Loucy (cell line): ENCODE measurements around the gene HPDL.

Source experiments
- H2AFZ ChIP-seq: fragments of 200-600 bp; sonication (generic); 2 replicates; pipeline ENCODE4 v1.6.0; 2016; ENCODE audit warnings: antibody characterized with exemption, mild to moderate bottlenecking, low read length, moderate library complexity
- H3F3A ChIP-seq: fragments of 200-600 bp; 2 replicates; pipeline ENCODE4 v1.6.0; 2016; ENCODE audit warnings: antibody characterized with exemption, low read depth, mild to moderate bottlenecking
- H3K27me3 ChIP-seq: fragments of 200-600 bp; sonication (generic); 2 replicates; pipeline ENCODE4 v1.6.1; 2014; ENCODE audit warnings: low read length, mild to moderate bottlenecking; ENCODE audit not compliant: insufficient read depth, poor library complexity, severe bottlenecking
- H3K36me3 ChIP-seq: fragments of 200-600 bp; sonication (generic); 2 replicates; pipeline ENCODE4 v1.6.1; 2016; ENCODE audit warnings: low read length; ENCODE audit not compliant: insufficient read depth
- H3K4me1 ChIP-seq: fragments of 200-600 bp; sonication (generic); 2 replicates; pipeline ENCODE4 v1.5.1; 2014; ENCODE audit warnings: low read length, mild to moderate bottlenecking; ENCODE audit not compliant: insufficient read depth, poor library complexity, severe bottlenecking
- H3K4me2 ChIP-seq: fragments of 200-600 bp; sonication (generic); 2 replicates; pipeline ENCODE4 v1.6.0; 2014; ENCODE audit warnings: antibody characterized with exemption, low read length, low read depth, mild to moderate bottlenecking; ENCODE audit not compliant: poor library complexity, severe bottlenecking
- H3K4me3 ChIP-seq: fragments of 200-600 bp; sonication (generic); 2 replicates; pipeline ENCODE4 v1.5.1; 2014; ENCODE audit warnings: low read length, mild to moderate bottlenecking, mixed read lengths; ENCODE audit not compliant: poor library complexity, severe bottlenecking
- H3K79me2 ChIP-seq: fragments of 200-600 bp; sonication (generic); 2 replicates; pipeline ENCODE4 v1.6.1; 2014; ENCODE audit warnings: low read length; ENCODE audit not compliant: insufficient read depth
- H3K9ac ChIP-seq: fragments of 200-600 bp; sonication (generic); 2 replicates; pipeline ENCODE4 v1.6.0; 2014; ENCODE audit warnings: mild to moderate bottlenecking, low read depth, low read length, moderate library complexity; ENCODE audit not compliant: poor library complexity, severe bottlenecking
- H3K9me2 ChIP-seq: fragments of 200-600 bp; sonication (generic); replicated peaks from 2 replicates; pipeline ENCODE4 v1.6.1; 2016; ENCODE audit warnings: low read depth, low read length, mixed read lengths
- H3K9me3 ChIP-seq: fragments of 200-600 bp; sonication (generic); 2 replicates; pipeline ENCODE4 v1.6.1; 2014; ENCODE audit warnings: mild to moderate bottlenecking, antibody characterized with exemption, low read length, low read depth; ENCODE audit not compliant: insufficient read depth
- H4K20me1 ChIP-seq: fragments of 200-600 bp; sonication (generic); 2 replicates; pipeline ENCODE4 v1.6.0; 2014; ENCODE audit warnings: antibody characterized with exemption, low read length, mild to moderate bottlenecking; ENCODE audit not compliant: insufficient read depth, poor library complexity, severe bottlenecking
- CTCF ChIP-seq: fragments of 200-600 bp; sonication (generic); conservative IDR thresholded peaks from 2 replicates; pipeline ENCODE4 v1.5.1; 2014; ENCODE audit warnings: mild to moderate bottlenecking, antibody characterized with exemption, low read length
- EZH2phosphoT487 ChIP-seq: fragments of 200-600 bp; IDR thresholded peaks from 2 replicates; pipeline ENCODE4 v1.6.1; 2018; ENCODE audit warnings: antibody characterized with exemption, mild to moderate bottlenecking, moderate library complexity, borderline replicate concordance

Gene HPDL

DNA sequence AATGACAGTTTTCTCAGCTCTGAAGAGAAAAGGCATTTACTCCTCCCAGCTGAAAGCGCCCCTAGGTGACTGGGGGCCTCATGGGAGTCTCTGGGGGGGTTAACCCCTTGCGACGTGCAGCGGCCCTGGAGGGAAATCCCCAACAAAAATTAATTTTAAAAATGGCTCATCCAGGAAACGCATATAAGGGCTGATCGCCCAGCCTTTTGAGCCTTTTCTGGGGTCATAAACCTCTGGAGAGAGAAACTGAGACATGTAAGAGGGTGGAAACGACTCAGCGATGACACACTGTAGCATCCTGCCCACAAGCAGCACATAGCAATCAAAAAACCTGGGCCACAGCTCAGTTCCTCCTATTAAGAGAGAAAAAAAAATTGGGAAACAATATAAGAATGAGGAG, 20.4 kb upstream of the HPDL start:
- H3K9me3 ChIP-seq = no peaks in the 10 kb centered on the region
- no peaks in the 10 kb centered on the region for H4K20me1 ChIP-seq
- no peaks in the 10 kb centered on the region; the same call in 1 of the 2 replicates for H3F3A ChIP-seq
- peaks cover 7% of the 10 kb centered on the region; the same call in 1 of the 2 replicates for H3K79me2 ChIP-seq
- no peaks in the 10 kb centered on the region for H3K27me3 ChIP-seq
- H2AFZ ChIP-seq = peak overlapping the region; percentile 4; the same call in 1 of the 2 replicates
- H3K9me2 ChIP-seq = no peaks in the 10 kb centered on the region
- TF ChIP-seq CTCF (no peak), EZH2phosphoT487 (no peak)
- H3K4me3 ChIP-seq = no peak overlapping the region
- H3K9ac ChIP-seq = peak overlapping the region; percentile 8
- peak overlapping the region; percentile 30 for H3K4me2 ChIP-seq
- peaks cover 32% of the 10 kb centered on the region for H3K4me1 ChIP-seq
- no peaks in the 10 kb centered on the region for H3K36me3 ChIP-seq

DNA sequence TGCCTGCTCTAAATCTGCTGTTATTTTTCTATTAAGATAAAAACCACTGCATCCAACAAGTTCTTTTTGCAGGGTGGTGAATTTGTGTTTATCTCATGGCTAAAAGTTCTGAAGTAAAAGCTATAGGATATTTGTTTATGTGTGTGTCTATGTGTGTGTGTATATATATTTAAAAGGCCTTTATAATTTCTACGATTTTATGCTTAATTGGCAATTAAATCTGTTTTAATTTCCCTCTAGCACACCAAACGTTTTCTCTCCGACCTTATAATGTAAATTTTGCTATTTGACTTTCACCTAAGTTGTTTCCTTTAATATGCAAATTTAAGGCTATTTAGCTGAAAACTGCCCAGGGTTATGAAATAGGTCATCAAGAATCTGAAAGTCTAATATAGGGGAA, 19.8 kb upstream of the HPDL start:
- Histone ChIP-seq H3K9me2 (no peaks in the 10 kb centered on the region), H3K4me2 (peak overlapping the region; percentile 30), H3K4me3 (no peak overlapping the region), H4K20me1 (no peaks in the 10 kb centered on the region), H3K9me3 (no peaks in the 10 kb centered on the region), H3K27me3 (no peaks in the 10 kb centered on the region), H2AFZ (no peak overlapping the region), H3K79me2 (peaks cover 7% of the 10 kb centered on the region; the same call in 1 of the 2 replicates), H3K9ac (peak overlapping the region; percentile 4), H3K4me1 (peaks cover 32% of the 10 kb centered on the region), H3K36me3 (no peaks in the 10 kb centered on the region), H3F3A (no peaks in the 10 kb centered on the region; the same call in 1 of the 2 replicates)
- TF ChIP-seq EZH2phosphoT487 = no peak
- no peak for TF ChIP-seq CTCF

DNA sequence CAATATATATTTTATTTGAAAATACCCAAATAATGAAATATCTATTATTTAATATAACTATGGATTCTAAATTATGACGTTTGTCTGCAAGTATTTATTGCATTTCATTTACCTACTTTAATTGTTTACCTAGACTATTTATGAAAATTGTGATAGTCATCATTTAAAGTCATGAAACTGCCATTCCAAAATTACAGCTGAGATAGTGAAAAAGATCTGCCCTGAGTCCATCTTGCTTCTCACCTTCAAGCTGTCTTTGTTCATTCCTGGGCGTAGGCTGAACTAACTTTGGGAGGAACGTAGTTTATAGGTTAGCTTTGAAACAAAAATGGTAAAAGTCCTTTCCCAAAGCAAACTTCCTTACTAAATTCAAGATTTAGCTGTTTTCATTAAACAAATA, 12.4 kb upstream of the HPDL start:
- no peak for TF ChIP-seq EZH2phosphoT487
- no peak for TF ChIP-seq CTCF
- Histone ChIP-seq H3K27me3 (no peaks in the 10 kb centered on the region), H3K9ac (no peak overlapping the region), H2AFZ (no peak overlapping the region), H3F3A (no peaks in the 10 kb centered on the region), H4K20me1 (no peaks in the 10 kb centered on the region), H3K4me2 (no peak overlapping the region), H3K4me1 (no peaks in the 10 kb centered on the region), H3K9me3 (no peaks in the 10 kb centered on the region), H3K9me2 (no peaks in the 10 kb centered on the region), H3K79me2 (no peaks in the 10 kb centered on the region), H3K36me3 (no peaks in the 10 kb centered on the region), H3K4me3 (no peak overlapping the region)
